ENCODE results near the gene PEX12.
"Not testable (repeated sequence)": the region's sequence is repeated elsewhere in the genome, so short reads cannot be mapped to it uniquely, and the experiment has no call there.

DNA sequence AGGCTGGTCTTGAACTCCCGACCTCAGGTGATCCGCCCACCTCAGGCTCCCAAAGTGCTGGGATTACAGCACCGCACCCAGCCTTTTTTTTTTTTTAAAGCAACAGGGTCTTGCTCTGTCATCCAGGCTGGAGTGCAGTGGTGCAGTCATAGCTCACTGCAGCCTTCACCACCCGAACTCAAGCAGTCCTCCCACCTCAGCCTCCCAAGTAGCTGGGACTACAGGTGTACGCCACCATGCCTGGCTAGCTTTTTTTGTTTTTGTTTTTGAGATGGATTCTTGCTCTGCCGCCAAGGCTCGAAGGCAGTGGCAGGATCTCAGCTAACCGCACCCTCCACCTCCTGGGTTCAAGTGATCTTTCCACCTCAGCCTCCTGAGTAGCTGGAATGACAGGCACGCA lies 43.0 kb downstream of the PEX12 start:
- TF ChIP-seq, protein P1, sequence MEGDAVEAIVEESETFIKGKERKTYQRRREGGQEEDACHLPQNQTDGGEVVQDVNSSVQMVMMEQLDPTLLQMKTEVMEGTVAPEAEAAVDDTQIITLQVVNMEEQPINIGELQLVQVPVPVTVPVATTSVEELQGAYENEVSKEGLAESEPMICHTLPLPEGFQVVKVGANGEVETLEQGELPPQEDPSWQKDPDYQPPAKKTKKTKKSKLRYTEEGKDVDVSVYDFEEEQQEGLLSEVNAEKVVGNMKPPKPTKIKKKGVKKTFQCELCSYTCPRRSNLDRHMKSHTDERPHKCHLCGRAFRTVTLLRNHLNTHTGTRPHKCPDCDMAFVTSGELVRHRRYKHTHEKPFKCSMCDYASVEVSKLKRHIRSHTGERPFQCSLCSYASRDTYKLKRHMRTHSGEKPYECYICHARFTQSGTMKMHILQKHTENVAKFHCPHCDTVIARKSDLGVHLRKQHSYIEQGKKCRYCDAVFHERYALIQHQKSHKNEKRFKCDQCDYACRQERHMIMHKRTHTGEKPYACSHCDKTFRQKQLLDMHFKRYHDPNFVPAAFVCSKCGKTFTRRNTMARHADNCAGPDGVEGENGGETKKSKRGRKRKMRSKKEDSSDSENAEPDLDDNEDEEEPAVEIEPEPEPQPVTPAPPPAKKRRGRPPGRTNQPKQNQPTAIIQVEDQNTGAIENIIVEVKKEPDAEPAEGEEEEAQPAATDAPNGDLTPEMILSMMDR (IDR thresholded peaks at IDR 0.05) = not testable (repeated sequence)
- not testable (repeated sequence) for TF ChIP-seq POLR2A (IDR thresholded peaks at IDR 0.05)

Data from body of pancreas (tissue), 4 donors.